Lower lobe of right lung (tissue), 2 donors: ENCODE measurements around the gene UCHL3. TPM values are rescaled to one million over a fixed set of nuclear protein-coding genes. Genes with fewer than 3 reads are reported as not detected.

Experiments used
- ATAC-seq, 2 donors: fragments of 200-7000 bp; cut with Tn5 transposase; one replicate each; pipeline ENCODE4 v1.9.1; 2020 to 2022; ENCODE audit warnings: mild to moderate bottlenecking in 2 of 2, moderate library complexity in 2 of 2
- DNase-seq: peaks from one replicate; pipeline ENCODE4 v3.0.0-alpha.2; 2020
- H3K27ac ChIP-seq: fragments of 200-600 bp; one replicate; pipeline ENCODE4 v1.8.0; 2022
- H3K27me3 ChIP-seq: fragments of 200-600 bp; one replicate; pipeline ENCODE4 v1.8.0; 2022; ENCODE audit warnings: low read depth
- H3K36me3 ChIP-seq: fragments of 200-600 bp; one replicate; pipeline ENCODE4 v1.8.0; 2022; ENCODE audit warnings: mild to moderate bottlenecking
- H3K4me1 ChIP-seq: fragments of 200-600 bp; one replicate; pipeline ENCODE4 v1.8.0; 2022
- H3K4me3 ChIP-seq: fragments of 200-600 bp; one replicate; pipeline ENCODE4 v1.8.0; 2022; ENCODE audit warnings: mild to moderate bottlenecking
- H3K9me3 ChIP-seq: fragments of 200-600 bp; one replicate; pipeline ENCODE4 v1.8.0; 2022
- intact Hi-C: fragments of 100-400 bp; cut with DNase I; formaldehyde crosslinking; loops from one replicate; pipeline ENCODE4 v1.11.0; 2022
- total RNA-seq: library from RNA; stranded (reverse); fragmentation: NEBNext Ultra II Directional; extraction: Animal tissue kit (Norgen Biotek cat#: 25700); gene quantifications from one replicate; pipeline ENCODE4 v1.2.1, GENCODE V29; 2021
- TF ChIP-seq, protein P1 (sequence below): fragments of 200-600 bp; IDR thresholded peaks from one replicate; pipeline ENCODE4 v1.8.0; 2022; ENCODE audit warnings: antibody characterized with exemption, mild to moderate bottlenecking
- donor health status: DM: no; HTN: yes; CAD: no; lungs with severe emphysema.

Gene UCHL3
- total RNA-seq, 1 donor from 2014 or later, result 14.0 TPM

DNA sequence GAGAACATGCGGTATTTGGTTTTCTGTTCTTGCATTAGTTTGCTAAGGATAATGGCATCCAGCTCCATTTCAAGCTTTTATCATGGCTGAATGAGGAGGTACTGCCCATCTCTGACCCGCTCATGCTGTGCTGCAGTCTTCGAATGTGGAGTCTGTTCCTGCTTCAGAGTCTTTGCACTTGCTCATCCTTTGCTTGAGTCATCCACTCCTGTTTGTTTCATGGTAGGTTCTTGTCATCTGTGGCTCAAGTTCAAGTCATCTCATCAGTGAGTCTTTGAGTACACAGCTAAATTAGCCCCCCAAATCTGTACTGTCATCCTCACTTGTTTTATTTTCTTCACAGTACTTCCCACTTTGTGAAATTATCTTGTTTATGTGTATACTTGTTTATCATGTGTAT is 5.4 kb downstream of the UCHL3 start:
- no peak for ATAC-seq

DNA sequence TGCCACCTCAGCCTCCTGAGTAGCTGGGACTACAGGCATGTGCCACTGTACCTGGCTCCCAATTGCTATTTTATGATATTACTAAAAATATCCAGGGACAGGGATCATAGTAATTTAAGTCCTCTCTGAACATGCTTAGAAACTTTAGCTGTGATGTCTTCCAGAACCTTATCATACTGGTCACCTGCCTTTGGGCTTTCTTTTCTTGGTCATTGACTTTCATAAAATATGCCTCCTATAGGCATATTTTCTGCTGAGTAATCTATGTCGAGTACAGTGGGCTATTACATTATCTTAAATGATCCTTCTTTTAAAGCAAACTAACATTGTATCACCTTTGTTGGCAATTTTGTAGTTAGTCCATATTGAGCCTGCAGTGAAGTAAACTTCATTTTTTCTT is 6.2 kb downstream of the UCHL3 start:
- Histone ChIP-seq H3K27ac (no peak overlapping the region), H3K9me3 (no peaks in the 10 kb centered on the region), H3K36me3 (peaks cover 9% of the 10 kb centered on the region), H3K27me3 (no peaks in the 10 kb centered on the region), H3K4me3 (no peak overlapping the region), H3K4me1 (peaks cover 6% of the 10 kb centered on the region)
- no peak for ATAC-seq
- TF ChIP-seq, protein P1, sequence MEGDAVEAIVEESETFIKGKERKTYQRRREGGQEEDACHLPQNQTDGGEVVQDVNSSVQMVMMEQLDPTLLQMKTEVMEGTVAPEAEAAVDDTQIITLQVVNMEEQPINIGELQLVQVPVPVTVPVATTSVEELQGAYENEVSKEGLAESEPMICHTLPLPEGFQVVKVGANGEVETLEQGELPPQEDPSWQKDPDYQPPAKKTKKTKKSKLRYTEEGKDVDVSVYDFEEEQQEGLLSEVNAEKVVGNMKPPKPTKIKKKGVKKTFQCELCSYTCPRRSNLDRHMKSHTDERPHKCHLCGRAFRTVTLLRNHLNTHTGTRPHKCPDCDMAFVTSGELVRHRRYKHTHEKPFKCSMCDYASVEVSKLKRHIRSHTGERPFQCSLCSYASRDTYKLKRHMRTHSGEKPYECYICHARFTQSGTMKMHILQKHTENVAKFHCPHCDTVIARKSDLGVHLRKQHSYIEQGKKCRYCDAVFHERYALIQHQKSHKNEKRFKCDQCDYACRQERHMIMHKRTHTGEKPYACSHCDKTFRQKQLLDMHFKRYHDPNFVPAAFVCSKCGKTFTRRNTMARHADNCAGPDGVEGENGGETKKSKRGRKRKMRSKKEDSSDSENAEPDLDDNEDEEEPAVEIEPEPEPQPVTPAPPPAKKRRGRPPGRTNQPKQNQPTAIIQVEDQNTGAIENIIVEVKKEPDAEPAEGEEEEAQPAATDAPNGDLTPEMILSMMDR, result no peak
- intact Hi-C loops, result no loop called here
- DNase-seq, result no peak

More for the DNA sequence above, 5.4 kb downstream of the UCHL3 start:
- TF ChIP-seq, protein P1, result no peak
- intact Hi-C loops, result no loop called here
- no peak for DNase-seq
- no peak overlapping the region for H3K4me3 ChIP-seq
- H3K4me1 ChIP-seq, result peaks cover 14% of the 10 kb centered on the region
- H3K9me3 ChIP-seq, result no peaks in the 10 kb centered on the region
- no peak overlapping the region for H3K27ac ChIP-seq
- peaks cover 6% of the 10 kb centered on the region for H3K36me3 ChIP-seq
- H3K27me3 ChIP-seq, result no peaks in the 10 kb centered on the region

DNA sequence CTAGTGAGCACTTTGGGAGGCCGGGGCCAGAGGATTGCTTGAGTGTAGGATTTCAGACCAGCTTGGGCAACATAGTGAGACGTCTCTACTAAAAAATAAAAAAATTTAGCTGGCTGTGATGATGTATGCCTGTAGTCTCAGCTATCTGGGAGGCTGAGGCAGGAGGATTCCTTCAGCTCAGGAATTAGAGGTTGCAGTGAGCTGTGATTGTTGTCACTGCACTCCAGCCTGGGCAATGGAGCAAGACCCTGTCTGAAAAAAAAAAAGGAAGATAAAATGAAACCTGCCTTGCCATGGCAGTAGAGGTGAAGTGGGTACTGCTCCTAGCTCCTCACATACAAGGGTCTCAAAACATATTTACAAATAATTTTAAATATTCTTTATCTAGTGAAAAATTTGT is 7.4 kb downstream of the UCHL3 start:
- DNase-seq, result no peak
- no peak overlapping the region for H3K4me3 ChIP-seq
- H3K27me3 ChIP-seq, result no peaks in the 10 kb centered on the region
- intact Hi-C loops, result no loop called here
- H3K4me1 ChIP-seq, result no peaks in the 10 kb centered on the region
- H3K9me3 ChIP-seq, result no peaks in the 10 kb centered on the region
- ATAC-seq, result no peak
- TF ChIP-seq, protein P1, result no peak
- H3K36me3 ChIP-seq, result peaks cover 18% of the 10 kb centered on the region
- H3K27ac ChIP-seq, result no peak overlapping the region

DNA sequence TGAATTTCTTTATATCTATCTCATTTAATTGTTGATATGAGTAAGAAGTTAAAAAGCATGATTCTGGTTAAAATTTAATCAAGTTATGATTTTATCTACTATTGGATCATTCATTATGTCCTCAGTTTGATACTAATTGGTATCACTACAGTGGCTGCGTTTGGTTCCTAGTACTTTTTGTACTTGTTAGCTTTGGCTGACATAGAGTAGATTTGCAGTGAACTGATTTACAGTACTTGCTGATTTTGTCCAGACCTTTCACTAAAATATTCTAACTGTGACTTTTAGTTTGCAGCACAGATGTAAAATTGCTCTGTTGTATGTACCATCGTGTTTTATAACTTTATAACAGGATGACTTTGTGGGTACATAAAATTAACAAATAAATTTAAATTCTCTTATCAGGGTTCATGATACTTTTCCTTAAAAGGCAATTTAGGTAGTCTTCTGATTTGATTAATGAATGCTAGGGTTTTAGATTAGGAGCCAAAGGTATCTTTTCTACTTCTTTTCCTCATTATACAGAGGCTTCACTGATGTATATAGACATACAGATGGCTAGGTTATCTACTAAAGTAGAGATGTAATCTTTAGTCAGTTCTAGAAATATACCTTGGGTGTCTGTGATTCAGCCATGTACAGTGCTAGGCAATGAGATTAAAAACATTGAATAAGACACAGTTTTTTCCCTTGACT is 8.7 kb downstream of the UCHL3 start:
- TF ChIP-seq, protein P1, result no peak
- ATAC-seq, result no peak
- intact Hi-C loops, result no loop called here
- Histone ChIP-seq H3K36me3 (peaks cover 24% of the 10 kb centered on the region), H3K4me1 (no peaks in the 10 kb centered on the region), H3K9me3 (no peaks in the 10 kb centered on the region), H3K27me3 (no peaks in the 10 kb centered on the region), H3K27ac (no peak overlapping the region), H3K4me3 (no peak overlapping the region)
- no peak for DNase-seq

DNA sequence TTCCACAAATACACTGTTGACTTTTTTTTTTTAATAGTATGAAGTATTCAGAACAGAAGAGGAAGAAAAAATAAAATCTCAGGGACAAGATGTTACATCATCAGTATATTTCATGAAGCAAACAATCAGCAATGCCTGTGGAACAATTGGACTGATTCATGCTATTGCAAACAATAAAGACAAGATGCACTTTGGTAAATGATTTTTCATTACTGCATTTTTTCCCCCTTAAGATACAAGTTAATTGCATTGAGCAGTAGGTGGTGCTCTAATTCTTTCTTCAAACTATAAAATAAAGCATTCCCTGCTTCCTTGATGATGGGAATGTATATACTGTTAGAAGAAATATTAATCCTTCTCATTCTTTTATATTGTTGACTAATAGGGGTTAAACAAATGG is 17.1 kb downstream of the UCHL3 start:
- no peaks in the 10 kb centered on the region for H3K27me3 ChIP-seq
- DNase-seq (no peak), ATAC-seq (no peak)
- no peak overlapping the region for H3K4me3 ChIP-seq
- TF ChIP-seq, protein P1, result no peak
- peaks cover 62% of the 10 kb centered on the region for H3K36me3 ChIP-seq
- H3K9me3 ChIP-seq, result no peaks in the 10 kb centered on the region
- intact Hi-C loops, result no loop called here
- no peaks in the 10 kb centered on the region for H3K4me1 ChIP-seq
- H3K27ac ChIP-seq, result no peak overlapping the region
